HCT116 (cell line): Measurements from ENCODE around the gene PLCG2.

ENCODE experiments used
- EZH2phosphoT487 ChIP-seq: fragments of 200-600 bp; IDR thresholded peaks from 2 replicates; pipeline ENCODE4 v1.6.1; 2018; ENCODE audit warnings: antibody characterized with exemption, borderline replicate concordance
- POLR2A ChIP-seq: IDR thresholded peaks from 2 replicates; pipeline ENCODE4 v1.7.0; 2011; ENCODE audit warnings: borderline replicate concordance; ENCODE audit not compliant: insufficient read depth, insufficient read length; ENCODE audit errors: extremely low read depth
- RAD21 ChIP-seq: IDR thresholded peaks from 2 replicates; pipeline ENCODE4 v1.6.1; 2012; ENCODE audit warnings: low read depth, mild to moderate bottlenecking
- SP1 ChIP-seq: IDR thresholded peaks from 2 replicates; pipeline ENCODE4 v1.6.1; 2012; ENCODE audit warnings: low read depth
- TF ChIP-seq, protein P1 (sequence below), 3 experiments: fragments of 200-600 bp in 1 of 3; sonication (generic) in 1 of 3; IDR thresholded peaks in 2 of 3; conservative IDR thresholded peaks in 1 of 3; 2 replicates each; pipeline ENCODE4 v1.5.1; 2012 to 2017; ENCODE audit warnings: low read depth in 2 of 3, low read length in 2 of 3, antibody characterized with exemption in 1 of 3, borderline replicate concordance in 1 of 3, control low read depth in 1 of 3, mild to moderate bottlenecking in 1 of 3, mixed read lengths in 1 of 3, mixed run types in 1 of 3, moderate library complexity in 1 of 3; ENCODE audit not compliant: insufficient read depth in 1 of 3
- TF ChIP-seq, protein P2 (sequence below): IDR thresholded peaks from 2 replicates; pipeline ENCODE4 v1.6.1; 2012

DNA sequence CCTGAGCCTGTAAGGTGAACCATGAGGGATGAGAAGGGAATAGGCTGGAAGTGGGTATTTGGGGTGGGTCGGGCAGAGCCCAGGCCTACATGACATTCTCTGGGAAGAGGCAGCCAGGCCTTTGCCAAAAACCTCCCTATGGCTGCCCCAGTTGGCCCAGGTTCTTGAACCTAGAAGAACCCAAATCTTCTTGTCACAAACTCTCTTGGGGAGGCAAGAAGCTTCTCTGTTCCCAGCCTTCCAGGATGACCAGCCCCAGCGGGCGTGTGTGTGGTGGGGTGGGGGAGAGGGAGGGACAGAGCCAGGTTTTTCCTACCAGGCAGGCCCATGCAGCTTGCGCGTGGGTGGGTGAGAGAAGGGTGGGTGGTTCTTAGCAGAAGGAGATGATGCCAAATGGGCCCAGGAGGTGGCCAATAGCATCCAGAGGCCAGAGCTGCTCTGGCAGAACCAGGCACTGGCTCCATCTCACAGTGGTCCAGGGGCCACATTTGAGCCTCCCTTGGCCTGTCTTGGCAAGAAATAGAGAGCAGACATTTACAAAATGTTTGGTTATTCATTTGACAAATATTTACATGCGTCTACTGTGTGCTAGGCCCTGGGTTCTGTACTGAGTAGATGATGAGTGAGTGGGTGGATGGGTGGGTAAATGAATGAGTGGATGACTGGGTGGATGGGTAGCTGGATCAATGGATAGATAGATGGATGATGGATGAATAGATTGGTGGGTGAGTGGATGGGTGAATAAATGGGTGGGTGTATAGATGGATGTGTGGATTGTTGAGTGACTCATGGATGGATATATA lies 44.3 kb upstream of the PLCG2 start:
- TF ChIP-seq EZH2phosphoT487 (no peak), SP1 (no peak), RAD21 (no peak), POLR2A (no peak)
- TF ChIP-seq, protein P1, sequence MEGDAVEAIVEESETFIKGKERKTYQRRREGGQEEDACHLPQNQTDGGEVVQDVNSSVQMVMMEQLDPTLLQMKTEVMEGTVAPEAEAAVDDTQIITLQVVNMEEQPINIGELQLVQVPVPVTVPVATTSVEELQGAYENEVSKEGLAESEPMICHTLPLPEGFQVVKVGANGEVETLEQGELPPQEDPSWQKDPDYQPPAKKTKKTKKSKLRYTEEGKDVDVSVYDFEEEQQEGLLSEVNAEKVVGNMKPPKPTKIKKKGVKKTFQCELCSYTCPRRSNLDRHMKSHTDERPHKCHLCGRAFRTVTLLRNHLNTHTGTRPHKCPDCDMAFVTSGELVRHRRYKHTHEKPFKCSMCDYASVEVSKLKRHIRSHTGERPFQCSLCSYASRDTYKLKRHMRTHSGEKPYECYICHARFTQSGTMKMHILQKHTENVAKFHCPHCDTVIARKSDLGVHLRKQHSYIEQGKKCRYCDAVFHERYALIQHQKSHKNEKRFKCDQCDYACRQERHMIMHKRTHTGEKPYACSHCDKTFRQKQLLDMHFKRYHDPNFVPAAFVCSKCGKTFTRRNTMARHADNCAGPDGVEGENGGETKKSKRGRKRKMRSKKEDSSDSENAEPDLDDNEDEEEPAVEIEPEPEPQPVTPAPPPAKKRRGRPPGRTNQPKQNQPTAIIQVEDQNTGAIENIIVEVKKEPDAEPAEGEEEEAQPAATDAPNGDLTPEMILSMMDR (IDR thresholded peaks at IDR 0.05 in 2 of 3, conservative IDR thresholded peaks at IDR 0.05 in 1 of 3; ENCODE audit: borderline replicate concordance in 1 of 3, insufficient read depth in 1 of 3, low read depth in 2 of 3, low read length in 2 of 3), result no peak
- TF ChIP-seq, protein P2, sequence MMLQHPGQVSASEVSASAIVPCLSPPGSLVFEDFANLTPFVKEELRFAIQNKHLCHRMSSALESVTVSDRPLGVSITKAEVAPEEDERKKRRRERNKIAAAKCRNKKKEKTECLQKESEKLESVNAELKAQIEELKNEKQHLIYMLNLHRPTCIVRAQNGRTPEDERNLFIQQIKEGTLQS, result no peak
